Neural progenitor cell (in vitro differentiated cells): ENCODE measurements around the gene RNLS. TPM values are rescaled to one million over a fixed set of nuclear protein-coding genes. Genes with fewer than 3 reads are reported as not detected.

ENCODE experiments used
- DNase-seq: peaks from one replicate; pipeline ENCODE4 v3.0.0-alpha.2; 2016; ENCODE audit warnings: low spot score
- H2AFZ ChIP-seq: fragments of 200-600 bp; sonication (generic); replicated peaks from 2 replicates; pipeline ENCODE4 v1.6.1; 2016; ENCODE audit warnings: antibody characterized with exemption
- H3F3A ChIP-seq: fragments of 200-600 bp; sonication (generic); 2 replicates; pipeline ENCODE4 v1.6.1; 2016; ENCODE audit warnings: antibody characterized with exemption, low read depth
- H3K27ac ChIP-seq: fragments of 200-600 bp; sonication (generic); 2 replicates; pipeline ENCODE4 v1.5.1; 2016; ENCODE audit warnings: mild to moderate bottlenecking
- H3K27me3 ChIP-seq: fragments of 200-600 bp; sonication (generic); 2 replicates; pipeline ENCODE4 v1.6.1; 2016; ENCODE audit warnings: mild to moderate bottlenecking, moderate library complexity
- H3K36me3 ChIP-seq: fragments of 200-600 bp; sonication (generic); 2 replicates; pipeline ENCODE4 v1.5.1; 2016
- H3K4me1 ChIP-seq: fragments of 200-600 bp; sonication (generic); 2 replicates; pipeline ENCODE4 v1.6.1; 2016; ENCODE audit warnings: mixed run types
- H3K4me2 ChIP-seq: fragments of 200-600 bp; sonication (generic); 2 replicates; pipeline ENCODE4 v1.6.1; 2016
- H3K4me3 ChIP-seq: fragments of 200-600 bp; sonication (generic); 2 replicates; pipeline ENCODE4 v1.5.1; 2016
- H3K79me2 ChIP-seq: fragments of 200-600 bp; sonication (generic); 2 replicates; pipeline ENCODE4 v1.6.1; 2016; ENCODE audit warnings: low read depth
- H3K9ac ChIP-seq: fragments of 200-600 bp; sonication (generic); 2 replicates; pipeline ENCODE4 v1.6.1; 2016
- H3K9me3 ChIP-seq: fragments of 200-600 bp; sonication (generic); 2 replicates; pipeline ENCODE4 v1.5.1; 2016; ENCODE audit warnings: low read depth
- H4K20me1 ChIP-seq: fragments of 200-600 bp; sonication (generic); 2 replicates; pipeline ENCODE4 v1.6.1; 2016; ENCODE audit warnings: low read depth
- H3K27ac Mint-ChIP-seq: 3 replicates; pipeline ENCODE4 v1.8.0; 2021; ENCODE audit warnings: mixed read lengths
- H3K27me3 Mint-ChIP-seq: 2 replicates; pipeline ENCODE4 v1.8.0; 2022; ENCODE audit warnings: low read depth, mild to moderate bottlenecking, inconsistent platforms, moderate library complexity, mixed read lengths; ENCODE audit not compliant: insufficient read depth
- H3K36me3 Mint-ChIP-seq: 3 replicates; pipeline ENCODE4 v1.8.0; 2021; ENCODE audit warnings: mixed read lengths
- H3K4me1 Mint-ChIP-seq: 3 replicates; pipeline ENCODE4 v1.8.0; 2021; ENCODE audit warnings: mixed read lengths
- H3K4me3 Mint-ChIP-seq: 3 replicates; pipeline ENCODE4 v1.8.0; 2021; ENCODE audit warnings: mild to moderate bottlenecking, moderate library complexity, mixed read lengths
- H3K9me3 Mint-ChIP-seq: 3 replicates; pipeline ENCODE4 v1.8.0; 2020; ENCODE audit warnings: mixed read lengths
- EZH2 ChIP-seq: fragments of 200-600 bp; sonication (generic); IDR thresholded peaks from 2 replicates; pipeline ENCODE4 v1.6.1; 2017; ENCODE audit warnings: antibody characterized with exemption, mild to moderate bottlenecking, moderate library complexity
- EZH2phosphoT487 ChIP-seq: fragments of 200-600 bp; sonication (generic); IDR thresholded peaks from 2 replicates; pipeline ENCODE4 v1.6.1; 2017; ENCODE audit warnings: antibody characterized with exemption
- total RNA-seq: library from RNA; depleted of rRNA; stranded (reverse); fragments of >200 nt; gene quantifications from 2 replicates; pipeline ENCODE4 v1.2.3, GENCODE V29; 2015; ENCODE audit warnings: low replicate concordance
- TF ChIP-seq, protein P1 (sequence below): fragments of 200-600 bp; sonication (generic); IDR thresholded peaks from 2 replicates; pipeline ENCODE4 v1.5.1; 2017; ENCODE audit warnings: antibody characterized with exemption, mild to moderate bottlenecking

Gene RNLS
- total RNA-seq, 1 donor from 2014 or later: 9.1 TPM

- no peaks in the 10 kb centered on the region for H3K36me3 ChIP-seq
- Mint-ChIP-seq H3K27ac (no peak overlapping the region), H3K4me3 (no peak overlapping the region), H3K27me3 (no peaks in the 10 kb centered on the region), H3K4me1 (no peaks in the 10 kb centered on the region), H3K9me3 (no peaks in the 10 kb centered on the region), H3K36me3 (no peaks in the 10 kb centered on the region)
- H3K27ac ChIP-seq: no peak overlapping the region
- TF ChIP-seq EZH2 (no peak), EZH2phosphoT487 (no peak)
- TF ChIP-seq, protein P1, sequence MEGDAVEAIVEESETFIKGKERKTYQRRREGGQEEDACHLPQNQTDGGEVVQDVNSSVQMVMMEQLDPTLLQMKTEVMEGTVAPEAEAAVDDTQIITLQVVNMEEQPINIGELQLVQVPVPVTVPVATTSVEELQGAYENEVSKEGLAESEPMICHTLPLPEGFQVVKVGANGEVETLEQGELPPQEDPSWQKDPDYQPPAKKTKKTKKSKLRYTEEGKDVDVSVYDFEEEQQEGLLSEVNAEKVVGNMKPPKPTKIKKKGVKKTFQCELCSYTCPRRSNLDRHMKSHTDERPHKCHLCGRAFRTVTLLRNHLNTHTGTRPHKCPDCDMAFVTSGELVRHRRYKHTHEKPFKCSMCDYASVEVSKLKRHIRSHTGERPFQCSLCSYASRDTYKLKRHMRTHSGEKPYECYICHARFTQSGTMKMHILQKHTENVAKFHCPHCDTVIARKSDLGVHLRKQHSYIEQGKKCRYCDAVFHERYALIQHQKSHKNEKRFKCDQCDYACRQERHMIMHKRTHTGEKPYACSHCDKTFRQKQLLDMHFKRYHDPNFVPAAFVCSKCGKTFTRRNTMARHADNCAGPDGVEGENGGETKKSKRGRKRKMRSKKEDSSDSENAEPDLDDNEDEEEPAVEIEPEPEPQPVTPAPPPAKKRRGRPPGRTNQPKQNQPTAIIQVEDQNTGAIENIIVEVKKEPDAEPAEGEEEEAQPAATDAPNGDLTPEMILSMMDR: no peak
- H3K4me2 ChIP-seq: no peak overlapping the region
- no peaks in the 10 kb centered on the region for H3F3A ChIP-seq
- no peaks in the 10 kb centered on the region for H3K27me3 ChIP-seq
- no peaks in the 10 kb centered on the region for H3K4me1 ChIP-seq
- no peak for DNase-seq
- no peaks in the 10 kb centered on the region for H3K9me3 ChIP-seq
- H3K79me2 ChIP-seq: no peaks in the 10 kb centered on the region
- no peaks in the 10 kb centered on the region for H4K20me1 ChIP-seq
- no peak overlapping the region for H3K4me3 ChIP-seq
- H2AFZ ChIP-seq: no peak overlapping the region
- no peak overlapping the region for H3K9ac ChIP-seq
Observed at GRCh38 chr10:88409824-88410223, 173.3 kb downstream of the RNLS start.

- Mint-ChIP-seq H3K4me1 (no peaks in the 10 kb centered on the region), H3K27me3 (no peaks in the 10 kb centered on the region), H3K36me3 (no peaks in the 10 kb centered on the region), H3K27ac (no peak overlapping the region), H3K9me3 (no peaks in the 10 kb centered on the region), H3K4me3 (no peak overlapping the region)
- Histone ChIP-seq H3K27ac (no peak overlapping the region), H3F3A (no peaks in the 10 kb centered on the region), H3K79me2 (no peaks in the 10 kb centered on the region), H3K27me3 (no peaks in the 10 kb centered on the region), H2AFZ (no peak overlapping the region), H3K36me3 (no peaks in the 10 kb centered on the region), H3K9me3 (no peaks in the 10 kb centered on the region), H4K20me1 (no peaks in the 10 kb centered on the region), H3K4me2 (no peak overlapping the region), H3K4me1 (no peaks in the 10 kb centered on the region), H3K9ac (no peak overlapping the region), H3K4me3 (no peak overlapping the region)
- no peak for DNase-seq
- TF ChIP-seq EZH2phosphoT487 (no peak), EZH2 (no peak)
- TF ChIP-seq, protein P1: no peak
Observed at GRCh38 chr10:88409236-88409635, 173.9 kb downstream of the RNLS start.

DNA sequence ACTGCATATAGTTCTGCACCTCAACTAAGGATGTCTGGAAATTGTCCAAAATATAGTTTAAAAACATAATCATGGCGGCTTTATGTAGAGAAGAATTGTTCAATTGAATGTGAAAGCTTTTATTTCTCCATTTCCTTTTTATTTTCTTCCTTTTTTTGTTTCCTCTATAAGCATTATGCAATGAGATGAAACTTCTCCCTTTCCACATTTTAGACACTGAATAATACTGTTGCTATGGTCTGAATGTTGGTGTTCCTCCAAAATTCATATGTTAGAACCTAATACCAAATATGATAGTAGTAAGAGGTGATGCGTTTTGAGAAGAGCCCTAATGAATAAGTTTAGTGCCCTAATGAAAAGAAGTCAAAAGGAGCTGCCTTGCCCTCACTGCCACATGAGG, 175.0 kb downstream of the RNLS start:
- Histone ChIP-seq H3F3A (no peaks in the 10 kb centered on the region), H3K27ac (no peak overlapping the region), H2AFZ (no peak overlapping the region), H3K9ac (no peak overlapping the region), H3K4me3 (no peak overlapping the region), H3K27me3 (no peaks in the 10 kb centered on the region), H3K4me2 (no peak overlapping the region), H3K36me3 (no peaks in the 10 kb centered on the region), H3K79me2 (no peaks in the 10 kb centered on the region), H3K4me1 (no peaks in the 10 kb centered on the region), H4K20me1 (no peaks in the 10 kb centered on the region), H3K9me3 (no peaks in the 10 kb centered on the region)
- no peak for TF ChIP-seq EZH2phosphoT487
- no peak for TF ChIP-seq EZH2
- TF ChIP-seq, protein P1: no peak
- Mint-ChIP-seq H3K4me3 (no peak overlapping the region), H3K27me3 (no peaks in the 10 kb centered on the region), H3K9me3 (no peaks in the 10 kb centered on the region), H3K4me1 (no peaks in the 10 kb centered on the region), H3K27ac (no peak overlapping the region), H3K36me3 (no peaks in the 10 kb centered on the region)
- DNase-seq: no peak

GRCh38 chr10:88404133-88404532, 179.0 kb downstream of the RNLS start:
- Mint-ChIP-seq H3K27me3 (no peaks in the 10 kb centered on the region), H3K36me3 (peaks cover 3% of the 10 kb centered on the region), H3K4me3 (no peak overlapping the region), H3K27ac (no peak overlapping the region), H3K4me1 (no peaks in the 10 kb centered on the region), H3K9me3 (peaks cover 5% of the 10 kb centered on the region)
- Histone ChIP-seq H4K20me1 (no peaks in the 10 kb centered on the region), H3K27me3 (no peaks in the 10 kb centered on the region), H3K9me3 (peaks cover 3% of the 10 kb centered on the region), H3K9ac (no peak overlapping the region), H3K4me1 (no peaks in the 10 kb centered on the region), H3K79me2 (no peaks in the 10 kb centered on the region), H3K4me3 (no peak overlapping the region), H3K36me3 (no peaks in the 10 kb centered on the region), H3K4me2 (no peak overlapping the region), H2AFZ (no peak overlapping the region), H3F3A (no peaks in the 10 kb centered on the region), H3K27ac (no peak overlapping the region)
- no peak for TF ChIP-seq EZH2phosphoT487
- TF ChIP-seq EZH2: no peak
- TF ChIP-seq, protein P1: no peak
- no peak for DNase-seq
